ENCODE measurements around the gene MYO18A. TPM values are rescaled to one million over a fixed set of nuclear protein-coding genes. Genes with fewer than 3 reads are reported as not detected.

Gene MYO18A
- total RNA-seq, 2 donors from 2014 or later = 45.4 to 73.2 TPM

GRCh38 chr17:29168079-29168758 lies 12.0 kb downstream of the MYO18A start:
- Histone ChIP-seq H3K27me3 (no peaks in the 10 kb centered on the region), H3K4me3 (no peak overlapping the region), H3K36me3 (replicated peaks in 1 of 2; ENCODE audit: insufficient read depth in 1 of 2, low read depth in 2 of 2) (peaks cover 0 to 6% of the 10 kb centered on the region in 2 donors), H3K27ac (no peak overlapping the region), H3K4me1 (peaks cover 30% of the 10 kb centered on the region), H3K9me3 (no peaks in the 10 kb centered on the region)
- 70 to 75% methylated on average over 3 of the region's 3 CpGs for WGBS, 2 donors
- intact Hi-C loops (cut with DNase I) = no loop called here
- DNase-seq (no peak), ATAC-seq (no peak)
- no peak for TF ChIP-seq POLR2A (IDR thresholded peaks at IDR 0.05)
- TF ChIP-seq, protein P1, sequence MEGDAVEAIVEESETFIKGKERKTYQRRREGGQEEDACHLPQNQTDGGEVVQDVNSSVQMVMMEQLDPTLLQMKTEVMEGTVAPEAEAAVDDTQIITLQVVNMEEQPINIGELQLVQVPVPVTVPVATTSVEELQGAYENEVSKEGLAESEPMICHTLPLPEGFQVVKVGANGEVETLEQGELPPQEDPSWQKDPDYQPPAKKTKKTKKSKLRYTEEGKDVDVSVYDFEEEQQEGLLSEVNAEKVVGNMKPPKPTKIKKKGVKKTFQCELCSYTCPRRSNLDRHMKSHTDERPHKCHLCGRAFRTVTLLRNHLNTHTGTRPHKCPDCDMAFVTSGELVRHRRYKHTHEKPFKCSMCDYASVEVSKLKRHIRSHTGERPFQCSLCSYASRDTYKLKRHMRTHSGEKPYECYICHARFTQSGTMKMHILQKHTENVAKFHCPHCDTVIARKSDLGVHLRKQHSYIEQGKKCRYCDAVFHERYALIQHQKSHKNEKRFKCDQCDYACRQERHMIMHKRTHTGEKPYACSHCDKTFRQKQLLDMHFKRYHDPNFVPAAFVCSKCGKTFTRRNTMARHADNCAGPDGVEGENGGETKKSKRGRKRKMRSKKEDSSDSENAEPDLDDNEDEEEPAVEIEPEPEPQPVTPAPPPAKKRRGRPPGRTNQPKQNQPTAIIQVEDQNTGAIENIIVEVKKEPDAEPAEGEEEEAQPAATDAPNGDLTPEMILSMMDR (IDR thresholded peaks at IDR 0.05) = no peak

DNA sequence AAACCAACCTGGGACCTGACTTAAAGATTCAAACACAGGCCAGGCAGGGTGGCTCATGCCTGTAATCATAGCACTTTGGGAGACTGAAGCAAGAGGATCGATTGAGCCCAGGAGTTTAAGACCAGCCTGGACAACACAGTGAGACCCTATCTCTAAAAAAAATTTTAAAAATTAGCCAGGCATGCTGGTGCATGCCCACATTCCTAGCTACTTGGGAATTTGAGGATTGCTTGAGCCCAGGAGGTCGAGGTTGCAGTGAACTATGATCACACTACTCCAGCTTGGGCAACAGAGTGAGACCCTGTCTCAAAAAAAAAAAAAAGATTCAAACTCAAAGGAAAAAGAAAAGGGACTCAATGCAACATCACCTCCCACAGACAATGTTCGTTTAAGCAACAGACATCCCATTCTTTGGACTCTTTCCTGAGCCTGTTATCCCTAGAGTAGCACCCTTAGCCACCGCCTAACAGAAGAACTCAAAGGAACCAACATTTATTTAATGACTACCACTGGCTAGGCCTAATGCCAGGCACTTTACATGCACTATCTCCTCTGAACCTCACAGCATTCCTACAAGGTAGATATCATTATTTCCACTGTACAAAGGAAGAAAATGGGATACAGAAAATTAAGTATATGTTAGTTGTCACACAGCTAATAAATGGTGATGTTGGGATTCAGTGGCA lies 12.7 kb downstream of the MYO18A start:
- Histone ChIP-seq H3K9me3 (no peaks in the 10 kb centered on the region), H3K4me1 (peaks cover 25% of the 10 kb centered on the region), H3K27ac (no peak overlapping the region), H3K4me3 (no peak overlapping the region), H3K36me3 (replicated peaks in 1 of 2; ENCODE audit: insufficient read depth in 1 of 2, low read depth in 2 of 2) (peaks cover 0 to 6% of the 10 kb centered on the region in 2 donors), H3K27me3 (no peaks in the 10 kb centered on the region)
- intact Hi-C loops (cut with DNase I) = no loop called here
- WGBS, 2 donors = 77 to 86% methylated on average over 4 of the region's 4 CpGs
- DNase-seq = no peak
- no peak for TF ChIP-seq POLR2A (IDR thresholded peaks at IDR 0.05)
- TF ChIP-seq, protein P1 (IDR thresholded peaks at IDR 0.05) = no peak
- no peak for ATAC-seq

- Histone ChIP-seq H3K9me3 (no peaks in the 10 kb centered on the region), H3K27ac (no peak overlapping the region), H3K4me1 (peaks cover 18% of the 10 kb centered on the region), H3K4me3 (no peak overlapping the region), H3K36me3 (replicated peaks in 1 of 2; ENCODE audit: insufficient read depth in 1 of 2, low read depth in 2 of 2) (peaks cover 0 to 6% of the 10 kb centered on the region in 2 donors), H3K27me3 (no peaks in the 10 kb centered on the region)
- intact Hi-C loops (cut with DNase I) = no loop called here
- DNase-seq = no peak
- ATAC-seq = no peak
- 94 to 97% methylated on average over 12 to 21 of the region's 21 CpGs for WGBS, 2 donors
- TF ChIP-seq, protein P1 (IDR thresholded peaks at IDR 0.05) = no peak
- no peak for TF ChIP-seq POLR2A (IDR thresholded peaks at IDR 0.05)
Observed at GRCh38 chr17:29166507-29166887, 13.7 kb downstream of the MYO18A start.

DNA sequence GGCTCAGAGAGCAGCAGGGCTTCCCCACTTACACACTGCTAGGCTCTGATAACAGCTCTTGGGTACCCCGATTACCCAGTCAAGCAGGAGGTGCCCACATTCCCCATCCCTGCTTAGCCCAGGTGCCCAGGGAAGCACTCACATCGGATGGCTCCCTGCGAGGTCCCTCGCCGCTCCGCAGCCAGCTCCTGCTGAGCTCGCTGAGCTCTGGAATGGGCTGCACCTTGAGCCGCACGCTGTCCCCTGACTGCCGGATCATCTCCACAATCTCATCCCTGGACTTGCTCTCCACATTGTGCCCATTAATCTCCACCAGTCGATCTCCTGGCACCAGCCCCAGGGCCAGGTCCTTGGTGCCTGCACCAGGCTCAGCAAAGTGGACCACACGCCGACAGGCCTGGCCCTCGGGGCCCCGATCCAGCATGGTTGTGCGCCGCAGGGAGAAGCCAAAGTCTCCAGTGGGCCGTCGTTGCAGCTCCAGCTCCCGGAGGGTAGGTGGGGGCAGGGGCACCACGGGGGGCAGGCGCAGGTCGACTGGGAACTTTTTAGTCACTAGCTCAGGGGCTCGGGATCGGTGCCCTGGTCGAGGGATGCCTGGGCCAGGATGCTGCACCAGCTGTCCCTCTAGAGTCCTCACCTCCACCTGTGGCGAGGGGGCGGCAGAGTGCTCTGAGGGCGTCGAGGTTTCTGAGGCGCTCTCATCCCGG lies 14.2 kb downstream of the MYO18A start:
- Histone ChIP-seq H3K27me3 (no peaks in the 10 kb centered on the region), H3K4me1 (peaks cover 20% of the 10 kb centered on the region), H3K9me3 (no peaks in the 10 kb centered on the region), H3K4me3 (no peak overlapping the region), H3K36me3 (replicated peaks in 1 of 2; ENCODE audit: insufficient read depth in 1 of 2, low read depth in 2 of 2) (peaks cover 0 to 6% of the 10 kb centered on the region in 2 donors), H3K27ac (no peak overlapping the region)
- TF ChIP-seq, protein P1 (IDR thresholded peaks at IDR 0.05) = no peak
- no peak for TF ChIP-seq POLR2A (IDR thresholded peaks at IDR 0.05)
- WGBS, 2 donors = 91 to 93% methylated on average over 21 to 31 of the region's 32 CpGs
- ATAC-seq = no peak
- intact Hi-C loops (cut with DNase I) = no loop called here
- DNase-seq = no peak
